ENCODE measurements around the gene ITGB5. TPM values are rescaled to one million over a fixed set of nuclear protein-coding genes. Genes with fewer than 3 reads are reported as not detected.

Gene ITGB5
- total RNA-seq, 5 donors from 2014 or later (not counting 1 experiment from before 2014, with no cell fraction given), result 1.2 to 2.5 (median 1.7) TPM

- ChIA-PET POLR2A (no interaction called here), CTCF (interaction anchor here (0.7 to 1.8 kb wide), 3 partner anchors 136 to 604 kb away, joined by 3 to 7 read pairs (median 5); no protein-coding TSS in a partner anchor)
- DNase-seq, result no peak
- no peaks in the 10 kb centered on the region for H3K36me3 ChIP-seq (ENCODE audit: control insufficient read depth in 2 of 2, extremely low read depth in 1 of 2, insufficient read depth in 1 of 2, low read length in 1 of 2)
- H3K9me3 ChIP-seq, result no peaks in the 10 kb centered on the region
- H3K4me3 ChIP-seq (ENCODE audit: control insufficient read depth in 1 of 2, extremely low read depth in 1 of 2, low read length in 1 of 2), result no peak overlapping the region
- H3K27ac ChIP-seq (ENCODE audit: low read length), result no peak overlapping the region
- Mint-ChIP-seq H3K36me3 (no peaks in the 10 kb centered on the region), H3K27ac (no peak overlapping the region), H3K27me3 (peaks cover 4 to 5% of the 10 kb centered on the region in 2 donors), H3K9me3 (no peaks in the 10 kb centered on the region), H3K4me1 (peaks cover 7 to 12% (median 8%) of the 10 kb centered on the region in 3 donors), H3K4me3 (no peak overlapping the region)
- ATAC-seq (replicated peaks in 1 of 4), result no peak
- peaks cover 0 to 6% of the 10 kb centered on the region in 2 experiments for H3K27me3 ChIP-seq (replicated peaks in 1 of 2; ENCODE audit: control insufficient read depth in 2 of 2, extremely low read depth in 1 of 2, insufficient read depth in 2 of 2, low read length in 1 of 2)
- H3K4me1 ChIP-seq (ENCODE audit: control insufficient read depth in 1 of 2, extremely low read depth in 1 of 2, insufficient read depth in 2 of 2, low read length in 2 of 2), result peaks cover 0 to 9% of the 10 kb centered on the region in 2 experiments
- WGBS (ENCODE audit: insufficient coverage), result no CpG with 5 or more reads among the region's 1 CpG
Measured at GRCh38 chr3:124896824-124897526, 9.8 kb upstream of the ITGB5 start.

GRCh38 chr3:124895756-124896155 is 8.6 kb upstream of the ITGB5 start:
- H3K36me3 Mint-ChIP-seq, result no peaks in the 10 kb centered on the region
- H3K27me3 Mint-ChIP-seq, result peaks cover 2 to 4% of the 10 kb centered on the region in 2 donors
- peaks cover 4 to 5% (median 5%) of the 10 kb centered on the region in 3 donors for H3K4me1 Mint-ChIP-seq
- H3K4me3 ChIP-seq (ENCODE audit: control insufficient read depth in 1 of 2, extremely low read depth in 1 of 2, low read length in 1 of 2), result no peak overlapping the region
- H3K4me1 ChIP-seq (ENCODE audit: control insufficient read depth in 1 of 2, extremely low read depth in 1 of 2, insufficient read depth in 2 of 2, low read length in 2 of 2), result no peaks in the 10 kb centered on the region
- H3K9me3 ChIP-seq, result no peaks in the 10 kb centered on the region
- no peaks in the 10 kb centered on the region for H3K9me3 Mint-ChIP-seq
- 76% methylated on average over 3 of the region's 7 CpGs for WGBS (ENCODE audit: insufficient coverage)
- no peak for ATAC-seq (replicated peaks in 1 of 4)
- H3K4me3 Mint-ChIP-seq, result no peak overlapping the region
- ChIA-PET CTCF (interaction anchor here in 1 of 2 donors (1.1 to 1.8 kb wide), 2 partner anchors 134 to 135 kb away, joined by 3 to 7 read pairs; no protein-coding TSS in a partner anchor), POLR2A (interaction anchor here in 1 of 2 donors (0.7 kb wide), 1 partner anchor 377 kb away, joined by 7 read pairs; no protein-coding TSS in a partner anchor)
- H3K27me3 ChIP-seq (replicated peaks in 1 of 2; ENCODE audit: control insufficient read depth in 2 of 2, extremely low read depth in 1 of 2, insufficient read depth in 2 of 2, low read length in 1 of 2), result no peaks in the 10 kb centered on the region
- H3K27ac Mint-ChIP-seq, result no peak overlapping the region
- no peak for DNase-seq
- H3K36me3 ChIP-seq (ENCODE audit: control insufficient read depth in 2 of 2, extremely low read depth in 1 of 2, insufficient read depth in 1 of 2, low read length in 1 of 2), result no peaks in the 10 kb centered on the region
- no peak overlapping the region for H3K27ac ChIP-seq (ENCODE audit: low read length)

GRCh38 chr3:124893526-124893925 is 6.4 kb upstream of the ITGB5 start:
- no peak overlapping the region for H3K27ac ChIP-seq (ENCODE audit: low read length)
- no peaks in the 10 kb centered on the region for H3K4me1 ChIP-seq (ENCODE audit: control insufficient read depth in 1 of 2, extremely low read depth in 1 of 2, insufficient read depth in 2 of 2, low read length in 2 of 2)
- CTCF ChIA-PET, result no interaction called here
- POLR2A ChIA-PET, result no interaction called here
- DNase-seq, result no peak
- Mint-ChIP-seq H3K27ac (no peak overlapping the region), H3K4me1 (no peaks in the 10 kb centered on the region), H3K36me3 (no peaks in the 10 kb centered on the region), H3K9me3 (no peaks in the 10 kb centered on the region), H3K4me3 (no peak overlapping the region), H3K27me3 (peaks cover 13 to 15% of the 10 kb centered on the region in 2 donors)
- no peaks in the 10 kb centered on the region for H3K36me3 ChIP-seq (ENCODE audit: control insufficient read depth in 2 of 2, extremely low read depth in 1 of 2, insufficient read depth in 1 of 2, low read length in 1 of 2)
- H3K4me3 ChIP-seq (ENCODE audit: control insufficient read depth in 1 of 2, extremely low read depth in 1 of 2, low read length in 1 of 2), result no peak overlapping the region
- H3K9me3 ChIP-seq, result no peaks in the 10 kb centered on the region
- WGBS (ENCODE audit: insufficient coverage), result no CpG with 5 or more reads among the region's 2 CpGs
- H3K27me3 ChIP-seq (replicated peaks in 1 of 2; ENCODE audit: control insufficient read depth in 2 of 2, extremely low read depth in 1 of 2, insufficient read depth in 2 of 2, low read length in 1 of 2), result peaks cover under 1 to 9% of the 10 kb centered on the region in 2 experiments
- no peak for ATAC-seq (replicated peaks in 1 of 4)

- Mint-ChIP-seq H3K4me3 (no peak overlapping the region), H3K4me1 (peaks cover 0 to 9% (median 4%) of the 10 kb centered on the region in 3 donors), H3K27ac (no peak overlapping the region), H3K27me3 (peaks cover 24 to 29% of the 10 kb centered on the region in 2 donors), H3K9me3 (no peaks in the 10 kb centered on the region), H3K36me3 (no peaks in the 10 kb centered on the region)
- Histone ChIP-seq H3K36me3 (ENCODE audit: control insufficient read depth in 2 of 2, extremely low read depth in 1 of 2, insufficient read depth in 1 of 2, low read length in 1 of 2) (no peaks in the 10 kb centered on the region), H3K4me1 (ENCODE audit: control insufficient read depth in 1 of 2, extremely low read depth in 1 of 2, insufficient read depth in 2 of 2, low read length in 2 of 2) (peaks cover 0 to 14% of the 10 kb centered on the region in 2 experiments), H3K27ac (ENCODE audit: low read length) (no peak overlapping the region), H3K27me3 (replicated peaks in 1 of 2; ENCODE audit: control insufficient read depth in 2 of 2, extremely low read depth in 1 of 2, insufficient read depth in 2 of 2, low read length in 1 of 2) (peaks cover 2 to 32% of the 10 kb centered on the region in 2 experiments), H3K4me3 (ENCODE audit: control insufficient read depth in 1 of 2, extremely low read depth in 1 of 2, low read length in 1 of 2) (no peak overlapping the region), H3K9me3 (no peaks in the 10 kb centered on the region)
- POLR2A ChIA-PET, result no interaction called here
- WGBS (ENCODE audit: insufficient coverage), result 90% methylated on average over 2 of the region's 5 CpGs
- CTCF ChIA-PET, result interaction anchor here in 1 of 2 donors (0.8 kb wide), 1 partner anchor 9 kb away, joined by 3 read pairs; no protein-coding TSS in a partner anchor
- ATAC-seq (replicated peaks in 1 of 4), result no peak
- no peak for DNase-seq
Measured at GRCh38 chr3:124890573-124891190, 3.5 kb upstream of the ITGB5 start.

GRCh38 chr3:124888482-124889441 is 1.6 kb upstream of the ITGB5 start:
- DNase-seq (no peak), ATAC-seq (replicated peaks in 1 of 4) (no peak)
- Histone ChIP-seq H3K9me3 (no peaks in the 10 kb centered on the region), H3K27ac (ENCODE audit: low read length) (no peak overlapping the region), H3K4me1 (ENCODE audit: control insufficient read depth in 1 of 2, extremely low read depth in 1 of 2, insufficient read depth in 2 of 2, low read length in 2 of 2) (peaks cover 0 to 14% of the 10 kb centered on the region in 2 experiments), H3K27me3 (replicated peaks in 1 of 2; ENCODE audit: control insufficient read depth in 2 of 2, extremely low read depth in 1 of 2, insufficient read depth in 2 of 2, low read length in 1 of 2) (peaks cover 2 to 42% of the 10 kb centered on the region in 2 experiments), H3K4me3 (ENCODE audit: control insufficient read depth in 1 of 2, extremely low read depth in 1 of 2, low read length in 1 of 2) (no peak overlapping the region), H3K36me3 (ENCODE audit: control insufficient read depth in 2 of 2, extremely low read depth in 1 of 2, insufficient read depth in 1 of 2, low read length in 1 of 2) (no peaks in the 10 kb centered on the region)
- CTCF ChIA-PET, result no interaction called here
- WGBS (ENCODE audit: insufficient coverage), result 50% methylated on average over 2 of the region's 8 CpGs
- Mint-ChIP-seq H3K27me3 (peaks cover 43 to 45% of the 10 kb centered on the region in 2 donors), H3K4me3 (peak overlapping the region; percentile 60 to 76 (median 63)), H3K9me3 (no peaks in the 10 kb centered on the region), H3K36me3 (no peaks in the 10 kb centered on the region), H3K4me1 (peaks cover 0 to 10% (median 4%) of the 10 kb centered on the region in 3 donors), H3K27ac (no peak overlapping the region)
- POLR2A ChIA-PET, result no interaction called here

- POLR2A ChIA-PET, result no interaction called here
- H3K4me1 Mint-ChIP-seq, result peaks cover 0 to 10% (median 4%) of the 10 kb centered on the region in 3 donors
- Histone ChIP-seq H3K27me3 (replicated peaks in 1 of 2; ENCODE audit: control insufficient read depth in 2 of 2, extremely low read depth in 1 of 2, insufficient read depth in 2 of 2, low read length in 1 of 2) (peaks cover 2 to 44% of the 10 kb centered on the region in 2 experiments), H3K4me1 (ENCODE audit: control insufficient read depth in 1 of 2, extremely low read depth in 1 of 2, insufficient read depth in 2 of 2, low read length in 2 of 2) (peaks cover 0 to 14% of the 10 kb centered on the region in 2 experiments), H3K27ac (ENCODE audit: low read length) (no peak overlapping the region), H3K9me3 (no peaks in the 10 kb centered on the region), H3K36me3 (ENCODE audit: control insufficient read depth in 2 of 2, extremely low read depth in 1 of 2, insufficient read depth in 1 of 2, low read length in 1 of 2) (no peaks in the 10 kb centered on the region), H3K4me3 (ENCODE audit: control insufficient read depth in 1 of 2, extremely low read depth in 1 of 2, low read length in 1 of 2) (peak overlapping the region; percentile 48 to 49)
- DNase-seq (no peak), ATAC-seq (replicated peaks in 1 of 4) (no peak)
- H3K9me3 Mint-ChIP-seq, result no peaks in the 10 kb centered on the region
- H3K4me3 Mint-ChIP-seq, result peak overlapping the region; percentile 60 to 76 (median 63)
- CTCF ChIA-PET, result no interaction called here
- H3K36me3 Mint-ChIP-seq, result no peaks in the 10 kb centered on the region
- whole genome bisulfite sequencing (ENCODE audit: insufficient coverage), result 100% methylated on average over 2 of the region's 11 CpGs
- no peak overlapping the region for H3K27ac Mint-ChIP-seq
- H3K27me3 Mint-ChIP-seq, result peaks cover 49 to 51% of the 10 kb centered on the region in 2 donors
Measured at GRCh38 chr3:124887932-124888298, 750 bp upstream of the ITGB5 start.

Measured in T-cell (primary cell).